ENCODE measurements around the gene GATAD2B. TPM values are rescaled to one million over a fixed set of nuclear protein-coding genes. Genes with fewer than 3 reads are reported as not detected.

Gene GATAD2B
- total and polyA plus RNA-seq, 8 donors, result 2.7 to 26.3 (median 16.0) TPM

DNA sequence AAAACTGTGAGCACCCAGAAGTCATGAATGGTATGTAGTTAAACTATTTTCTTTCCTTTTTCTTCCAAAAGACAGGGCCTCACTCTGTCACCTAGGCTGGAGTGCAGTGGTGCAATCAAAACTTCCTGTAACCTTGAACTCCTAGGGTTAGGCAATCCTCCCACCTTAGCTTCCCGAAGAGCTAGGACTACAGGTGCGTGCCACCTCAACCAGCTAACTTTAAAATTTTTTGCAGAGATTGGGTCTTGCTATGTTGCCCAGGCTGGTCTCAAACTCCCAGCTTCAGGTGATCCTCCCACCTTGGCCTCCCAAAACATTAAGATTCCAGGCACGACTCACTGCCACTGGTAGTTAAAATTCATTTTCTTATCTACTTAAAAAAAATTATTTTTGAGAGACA is 62.5 kb downstream of the GATAD2B start:
- Histone ChIP-seq H3K9me3 (no peaks in the 10 kb centered on the region), H3K4me1 (no peaks in the 10 kb centered on the region), H3K27me3 (no peaks in the 10 kb centered on the region), H3K4me3 (no peak overlapping the region), H3K36me3 (peaks cover 0 to 7% (median 6%) of the 10 kb centered on the region in 4 donors), H3K27ac (no peak overlapping the region)
- TF ChIP-seq POLR2AphosphoS5 (IDR thresholded peaks at IDR 0.05) (no peak), POLR2A (IDR thresholded peaks at IDR 0.05) (no peak), EP300 (IDR thresholded peaks at IDR 0.05) (no peak)
- TF ChIP-seq, protein P1, sequence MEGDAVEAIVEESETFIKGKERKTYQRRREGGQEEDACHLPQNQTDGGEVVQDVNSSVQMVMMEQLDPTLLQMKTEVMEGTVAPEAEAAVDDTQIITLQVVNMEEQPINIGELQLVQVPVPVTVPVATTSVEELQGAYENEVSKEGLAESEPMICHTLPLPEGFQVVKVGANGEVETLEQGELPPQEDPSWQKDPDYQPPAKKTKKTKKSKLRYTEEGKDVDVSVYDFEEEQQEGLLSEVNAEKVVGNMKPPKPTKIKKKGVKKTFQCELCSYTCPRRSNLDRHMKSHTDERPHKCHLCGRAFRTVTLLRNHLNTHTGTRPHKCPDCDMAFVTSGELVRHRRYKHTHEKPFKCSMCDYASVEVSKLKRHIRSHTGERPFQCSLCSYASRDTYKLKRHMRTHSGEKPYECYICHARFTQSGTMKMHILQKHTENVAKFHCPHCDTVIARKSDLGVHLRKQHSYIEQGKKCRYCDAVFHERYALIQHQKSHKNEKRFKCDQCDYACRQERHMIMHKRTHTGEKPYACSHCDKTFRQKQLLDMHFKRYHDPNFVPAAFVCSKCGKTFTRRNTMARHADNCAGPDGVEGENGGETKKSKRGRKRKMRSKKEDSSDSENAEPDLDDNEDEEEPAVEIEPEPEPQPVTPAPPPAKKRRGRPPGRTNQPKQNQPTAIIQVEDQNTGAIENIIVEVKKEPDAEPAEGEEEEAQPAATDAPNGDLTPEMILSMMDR (IDR thresholded peaks at IDR 0.05), result no peak
- intact Hi-C loops (cut with DNase I; ENCODE audit: low total_unique reads), result no loop called here
- 86 to 98% (median 94%) methylated on average over 3 of the region's 3 CpGs for WGBS, 5 donors
- DNase-seq, result no peak

DNA sequence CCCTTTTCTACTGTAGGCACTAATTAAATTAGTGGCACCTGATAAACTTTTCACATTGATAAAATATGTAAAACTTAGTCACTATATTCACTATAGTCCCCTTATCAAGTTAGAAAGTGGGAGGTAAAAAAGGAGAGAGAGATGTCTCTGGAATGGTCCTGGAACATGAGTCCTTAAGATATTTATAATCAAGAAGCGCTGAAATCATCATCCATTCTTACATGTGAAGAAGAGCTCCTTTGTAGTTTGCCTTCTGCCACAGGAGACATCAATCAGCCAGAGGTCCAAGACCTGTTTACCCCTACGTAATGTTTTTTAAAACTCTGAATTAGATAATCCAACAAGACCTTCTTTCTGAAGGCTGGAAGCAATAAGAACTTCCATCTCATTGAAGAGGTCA is 65.3 kb downstream of the GATAD2B start:
- Histone ChIP-seq H3K4me3 (no peak overlapping the region), H3K9me3 (no peaks in the 10 kb centered on the region), H3K27me3 (no peaks in the 10 kb centered on the region), H3K4me1 (peaks cover 0 to 4% (median 0%) of the 10 kb centered on the region in 4 donors), H3K36me3 (peaks cover 0 to 17% (median 11%) of the 10 kb centered on the region in 4 donors), H3K27ac (no peak overlapping the region)
- 93 to 99% (median 95%) methylated on average over 2 of the region's 2 CpGs for WGBS, 5 donors
- intact Hi-C loops (cut with DNase I; ENCODE audit: low total_unique reads), result no loop called here
- TF ChIP-seq EP300 (IDR thresholded peaks at IDR 0.05) (no peak), POLR2AphosphoS5 (IDR thresholded peaks at IDR 0.05) (no peak), POLR2A (IDR thresholded peaks at IDR 0.05) (no peak)
- TF ChIP-seq, protein P1 (IDR thresholded peaks at IDR 0.05), result no peak
- no peak for DNase-seq

DNA sequence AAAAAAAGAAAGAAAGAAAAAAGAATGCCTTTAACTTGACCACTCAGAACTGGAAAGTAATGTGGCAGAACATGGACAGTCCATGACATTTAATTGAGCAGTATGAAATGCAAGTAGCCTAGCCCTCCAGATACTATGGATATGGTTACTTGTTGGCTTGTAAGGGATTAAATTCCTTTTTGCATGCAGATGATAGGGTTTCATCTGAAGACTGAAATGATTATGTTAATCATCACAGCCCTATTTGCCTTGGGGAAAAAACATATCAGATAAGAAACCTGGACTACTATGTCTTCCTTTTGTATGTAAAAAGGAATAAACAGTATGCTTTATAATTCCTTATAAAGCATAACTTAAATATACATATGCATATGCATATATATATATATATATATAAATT is 66.0 kb downstream of the GATAD2B start:
- no peak for TF ChIP-seq EP300 (IDR thresholded peaks at IDR 0.05)
- TF ChIP-seq POLR2A (IDR thresholded peaks at IDR 0.05), result no peak
- TF ChIP-seq POLR2AphosphoS5 (IDR thresholded peaks at IDR 0.05), result no peak
- TF ChIP-seq, protein P1 (IDR thresholded peaks at IDR 0.05), result no peak
- DNase-seq, result no peak
- H3K27ac ChIP-seq, result no peak overlapping the region
- no peak overlapping the region for H3K4me3 ChIP-seq
- no peaks in the 10 kb centered on the region for H3K27me3 ChIP-seq
- peaks cover 0 to 25% (median 17%) of the 10 kb centered on the region in 4 donors for H3K36me3 ChIP-seq
- peaks cover 0 to 4% (median 0%) of the 10 kb centered on the region in 4 donors for H3K4me1 ChIP-seq
- intact Hi-C loops (cut with DNase I; ENCODE audit: low total_unique reads), result no loop called here
- no peaks in the 10 kb centered on the region for H3K9me3 ChIP-seq

DNA sequence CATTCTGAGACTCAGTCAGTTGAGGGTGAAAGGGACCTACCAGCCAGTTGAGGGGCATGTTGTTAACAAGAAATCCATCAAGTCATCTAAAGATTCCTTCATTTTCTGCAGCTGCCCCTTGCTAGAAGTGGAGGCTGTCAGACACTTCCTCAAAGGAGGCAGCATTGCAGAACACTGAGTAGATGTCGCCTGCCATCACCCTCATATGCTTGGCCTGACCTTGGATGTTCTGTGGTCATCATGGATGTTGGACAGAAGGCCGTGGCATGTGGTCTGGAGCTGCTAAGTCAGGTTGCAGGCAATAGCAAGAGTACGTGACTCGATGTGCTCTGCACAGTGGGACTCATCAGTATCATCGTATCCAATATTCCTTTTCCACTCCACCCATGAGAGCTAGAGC is 70.6 kb downstream of the GATAD2B start:
- WGBS, 5 donors, result 91 to 95% (median 95%) methylated on average over 5 of the region's 5 CpGs
- H3K4me3 ChIP-seq, result no peak overlapping the region
- TF ChIP-seq, protein P1 (IDR thresholded peaks at IDR 0.05), result no peak
- no peak for TF ChIP-seq POLR2A (IDR thresholded peaks at IDR 0.05)
- no peak for TF ChIP-seq POLR2AphosphoS5 (IDR thresholded peaks at IDR 0.05)
- no peak for TF ChIP-seq EP300 (IDR thresholded peaks at IDR 0.05)
- no peaks in the 10 kb centered on the region for H3K27me3 ChIP-seq
- peaks cover 0 to 23% (median 13%) of the 10 kb centered on the region in 4 donors for H3K4me1 ChIP-seq
- H3K27ac ChIP-seq, result no peak overlapping the region
- intact Hi-C loops (cut with DNase I; ENCODE audit: low total_unique reads), result no loop called here
- peaks cover 7 to 22% (median 17%) of the 10 kb centered on the region in 4 donors for H3K36me3 ChIP-seq
- DNase-seq, result no peak
- no peaks in the 10 kb centered on the region for H3K9me3 ChIP-seq

Data from stomach (tissue), 9 donors.